Neural cell (in vitro differentiated cells): ENCODE data around the gene BRIP1. TPM values are rescaled to one million over a fixed set of nuclear protein-coding genes. Genes with fewer than 3 reads are reported as not detected.

Experiments
- H2AFZ ChIP-seq: fragments of 200-600, 300-800 bp; sonication (generic), shearing (Covaris generic); 2 replicates; pipeline ENCODE4 v1.6.0; 2014; ENCODE audit warnings: low read depth, mild to moderate bottlenecking, antibody characterized with exemption, low read length, moderate library complexity
- H3F3A ChIP-seq: fragments of 200-600 bp; shearing (Covaris generic); 2 replicates; pipeline ENCODE4 v1.6.1; 2016; ENCODE audit warnings: mild to moderate bottlenecking, moderate library complexity, mixed read lengths, antibody characterized with exemption, low read length; ENCODE audit not compliant: insufficient read depth, poor library complexity, severe bottlenecking
- H3K27ac ChIP-seq: fragments of 200-600, 300-800 bp; sonication (generic), shearing (Covaris generic); 2 replicates; pipeline ENCODE4 v1.5.1; 2014; ENCODE audit warnings: mild to moderate bottlenecking, low read length, moderate library complexity
- H3K27me3 ChIP-seq: fragments of 300-800, 200-600 bp; sonication (generic), shearing (Covaris generic); 2 replicates; pipeline ENCODE4 v1.6.0; 2014; ENCODE audit warnings: mild to moderate bottlenecking, low read depth, low read length, moderate library complexity; ENCODE audit not compliant: insufficient read depth
- H3K36me3 ChIP-seq: fragments of 300-800, 200-600 bp; sonication (generic), shearing (Covaris generic); 2 replicates; pipeline ENCODE4 v1.5.1; 2014; ENCODE audit warnings: mild to moderate bottlenecking, antibody characterized with exemption, low read length, moderate library complexity; ENCODE audit not compliant: insufficient read depth
- H3K4me2 ChIP-seq: fragments of 300-800, 200-600 bp; sonication (generic), shearing (Covaris generic); 2 replicates; pipeline ENCODE4 v1.6.0; 2014; ENCODE audit warnings: mild to moderate bottlenecking, low read length
- H3K4me3 ChIP-seq: fragments of 300-800, 200-600 bp; sonication (generic), shearing (Covaris generic); 2 replicates; pipeline ENCODE4 v1.5.1; 2014; ENCODE audit warnings: mild to moderate bottlenecking, low read length, moderate library complexity
- H3K79me2 ChIP-seq: fragments of 200-600 bp; shearing (Covaris generic); replicated peaks from 2 replicates; pipeline ENCODE4 v1.6.0; 2014; ENCODE audit warnings: mild to moderate bottlenecking, low read length, moderate library complexity; ENCODE audit not compliant: insufficient read depth
- H3K9ac ChIP-seq: fragments of 300-800, 200-600 bp; sonication (generic), shearing (Covaris generic); 2 replicates; pipeline ENCODE4 v1.6.1; 2016; ENCODE audit warnings: mild to moderate bottlenecking, low read length, mixed read lengths
- H3K9me2 ChIP-seq: fragments of 200-600 bp; shearing (Covaris generic); 2 replicates; pipeline ENCODE4 v1.6.1; 2016; ENCODE audit warnings: mild to moderate bottlenecking, low read length, mixed read lengths; ENCODE audit not compliant: insufficient read depth
- H3K9me3 ChIP-seq: fragments of 200-600, 300-800 bp; sonication (generic), shearing (Covaris generic); 2 replicates; pipeline ENCODE4 v1.6.1; 2016; ENCODE audit warnings: mild to moderate bottlenecking, mixed run types, low read length, moderate library complexity, mixed read lengths
- H4K20me1 ChIP-seq: fragments of 200-600 bp; shearing (Covaris generic); 2 replicates; pipeline ENCODE4 v1.6.1; 2016; ENCODE audit warnings: mild to moderate bottlenecking, mixed run types; ENCODE audit not compliant: insufficient read depth
- CTCF ChIP-seq: fragments of 450-650 bp; IDR thresholded peaks from 2 replicates; pipeline ENCODE4 v1.5.1; 2014; ENCODE audit warnings: antibody characterized with exemption, mild to moderate bottlenecking, moderate library complexity; ENCODE audit not compliant: poor library complexity, severe bottlenecking
- EP300 ChIP-seq: fragments of 450-650 bp; conservative IDR thresholded peaks from 2 replicates; pipeline ENCODE4 v1.6.1; 2014; ENCODE audit warnings: antibody characterized with exemption, mild to moderate bottlenecking, moderate library complexity; ENCODE audit not compliant: poor library complexity, severe bottlenecking
- EZH2 ChIP-seq: fragments of 200-600, 300-800 bp; shearing (Covaris generic), sonication (generic); IDR thresholded peaks from 2 replicates; pipeline ENCODE4 v1.6.1; 2014; ENCODE audit warnings: antibody characterized with exemption, low read length, borderline replicate concordance, mild to moderate bottlenecking; ENCODE audit not compliant: insufficient read depth, poor library complexity, severe bottlenecking
- MXI1 ChIP-seq: fragments of 450-650 bp; conservative IDR thresholded peaks from 2 replicates; pipeline ENCODE4 v1.6.1; 2014; ENCODE audit warnings: antibody characterized with exemption, mild to moderate bottlenecking; ENCODE audit not compliant: poor library complexity, severe bottlenecking
- POLR2AphosphoS5 ChIP-seq: IDR thresholded peaks from 2 replicates; pipeline ENCODE4 v1.6.1; 2012
- RAD21 ChIP-seq: fragments of 450-650 bp; conservative IDR thresholded peaks from 2 replicates; pipeline ENCODE4 v1.6.1; 2014; ENCODE audit warnings: antibody characterized with exemption, mild to moderate bottlenecking, moderate library complexity
- SMC3 ChIP-seq: fragments of 450-650 bp; conservative IDR thresholded peaks from 2 replicates; pipeline ENCODE4 v1.6.1; 2014; ENCODE audit warnings: antibody characterized with exemption, mild to moderate bottlenecking, moderate library complexity; ENCODE audit not compliant: poor library complexity
- TAF1 ChIP-seq: IDR thresholded peaks from 2 replicates; pipeline ENCODE4 v1.6.1; 2012; ENCODE audit warnings: low read depth
- polyA plus RNA-seq: library from polyadenylated mRNA; depleted of rRNA; stranded (reverse); fragments of >200 nt; gene quantifications from 2 replicates; pipeline ENCODE4 v1.2.3, GENCODE V29; 2014
- TF ChIP-seq, protein P1 (sequence below): IDR thresholded peaks from 2 replicates; pipeline ENCODE4 v1.6.1; 2012; ENCODE audit warnings: borderline replicate concordance

The BRIP1 gene
- polyA plus RNA-seq, 1 donor from 2014 or later, result 0.47 TPM

- TF ChIP-seq MXI1 (no peak), TAF1 (no peak), SMC3 (no peak), EZH2 (no peak), CTCF (no peak), POLR2AphosphoS5 (peak; percentile 93), RAD21 (no peak), EP300 (peak; percentile 99)
- TF ChIP-seq, protein P1, sequence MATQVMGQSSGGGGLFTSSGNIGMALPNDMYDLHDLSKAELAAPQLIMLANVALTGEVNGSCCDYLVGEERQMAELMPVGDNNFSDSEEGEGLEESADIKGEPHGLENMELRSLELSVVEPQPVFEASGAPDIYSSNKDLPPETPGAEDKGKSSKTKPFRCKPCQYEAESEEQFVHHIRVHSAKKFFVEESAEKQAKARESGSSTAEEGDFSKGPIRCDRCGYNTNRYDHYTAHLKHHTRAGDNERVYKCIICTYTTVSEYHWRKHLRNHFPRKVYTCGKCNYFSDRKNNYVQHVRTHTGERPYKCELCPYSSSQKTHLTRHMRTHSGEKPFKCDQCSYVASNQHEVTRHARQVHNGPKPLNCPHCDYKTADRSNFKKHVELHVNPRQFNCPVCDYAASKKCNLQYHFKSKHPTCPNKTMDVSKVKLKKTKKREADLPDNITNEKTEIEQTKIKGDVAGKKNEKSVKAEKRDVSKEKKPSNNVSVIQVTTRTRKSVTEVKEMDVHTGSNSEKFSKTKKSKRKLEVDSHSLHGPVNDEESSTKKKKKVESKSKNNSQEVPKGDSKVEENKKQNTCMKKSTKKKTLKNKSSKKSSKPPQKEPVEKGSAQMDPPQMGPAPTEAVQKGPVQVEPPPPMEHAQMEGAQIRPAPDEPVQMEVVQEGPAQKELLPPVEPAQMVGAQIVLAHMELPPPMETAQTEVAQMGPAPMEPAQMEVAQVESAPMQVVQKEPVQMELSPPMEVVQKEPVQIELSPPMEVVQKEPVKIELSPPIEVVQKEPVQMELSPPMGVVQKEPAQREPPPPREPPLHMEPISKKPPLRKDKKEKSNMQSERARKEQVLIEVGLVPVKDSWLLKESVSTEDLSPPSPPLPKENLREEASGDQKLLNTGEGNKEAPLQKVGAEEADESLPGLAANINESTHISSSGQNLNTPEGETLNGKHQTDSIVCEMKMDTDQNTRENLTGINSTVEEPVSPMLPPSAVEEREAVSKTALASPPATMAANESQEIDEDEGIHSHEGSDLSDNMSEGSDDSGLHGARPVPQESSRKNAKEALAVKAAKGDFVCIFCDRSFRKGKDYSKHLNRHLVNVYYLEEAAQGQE, result peak; percentile 59
- Histone ChIP-seq H3K79me2 (no peaks in the 10 kb centered on the region), H3K9me2 (no peaks in the 10 kb centered on the region)
Measured at GRCh38 chr17:61645920-61646319, 217.4 kb downstream of the BRIP1 start.

GRCh38 chr17:61644800-61645774, 218.2 kb downstream of the BRIP1 start:
- Histone ChIP-seq H3K4me3 (no peak overlapping the region), H2AFZ (no peak overlapping the region), H3K4me2 (no peak overlapping the region), H3F3A (no peaks in the 10 kb centered on the region), H3K9ac (no peak overlapping the region), H3K27me3 (no peaks in the 10 kb centered on the region), H3K79me2 (no peaks in the 10 kb centered on the region), H3K9me2 (no peaks in the 10 kb centered on the region), H3K9me3 (no peaks in the 10 kb centered on the region), H3K27ac (no peak overlapping the region), H3K36me3 (no peaks in the 10 kb centered on the region), H4K20me1 (no peaks in the 10 kb centered on the region)
- no peak for TF ChIP-seq RAD21
- TF ChIP-seq MXI1, result no peak
- TF ChIP-seq POLR2AphosphoS5, result no peak
- TF ChIP-seq CTCF, result no peak
- no peak for TF ChIP-seq TAF1
- no peak for TF ChIP-seq EP300
- no peak for TF ChIP-seq SMC3
- TF ChIP-seq, protein P1, result no peak
- no peak for TF ChIP-seq EZH2

More at GRCh38 chr17:61645920-61646319, 217.4 kb downstream of the BRIP1 start:
- Histone ChIP-seq H3K27ac (no peak overlapping the region), H3K4me3 (no peak overlapping the region), H4K20me1 (no peaks in the 10 kb centered on the region), H3K27me3 (no peaks in the 10 kb centered on the region), H2AFZ (no peak overlapping the region), H3K9me3 (peaks cover 4% of the 10 kb centered on the region), H3K9ac (no peak overlapping the region), H3F3A (no peaks in the 10 kb centered on the region), H3K36me3 (no peaks in the 10 kb centered on the region), H3K4me2 (no peak overlapping the region)
